AG10803 (cell line): ENCODE measurements around the gene CYP4F3.

Experiments used
- DNase-seq: peaks from one replicate; pipeline ENCODE4 v3.0.0; 2010; ENCODE audit warnings: low read depth
- H3K4me3 ChIP-seq: 2 replicates; pipeline ENCODE4 v1.5.1; 2011; ENCODE audit warnings: mild to moderate bottlenecking, low read length, control low read depth
- TF ChIP-seq, protein P1 (sequence below): conservative IDR thresholded peaks from 2 replicates; pipeline ENCODE4 v1.5.1; 2011; ENCODE audit warnings: mild to moderate bottlenecking, low read length, control low read depth, inconsistent platforms

CYP4F3 gene

GRCh38 chr19:15613338-15613737 lies 27.4 kb upstream of the CYP4F3 start:
- H3K4me3 ChIP-seq, result no peak overlapping the region
- no peak for DNase-seq
- TF ChIP-seq, protein P1, sequence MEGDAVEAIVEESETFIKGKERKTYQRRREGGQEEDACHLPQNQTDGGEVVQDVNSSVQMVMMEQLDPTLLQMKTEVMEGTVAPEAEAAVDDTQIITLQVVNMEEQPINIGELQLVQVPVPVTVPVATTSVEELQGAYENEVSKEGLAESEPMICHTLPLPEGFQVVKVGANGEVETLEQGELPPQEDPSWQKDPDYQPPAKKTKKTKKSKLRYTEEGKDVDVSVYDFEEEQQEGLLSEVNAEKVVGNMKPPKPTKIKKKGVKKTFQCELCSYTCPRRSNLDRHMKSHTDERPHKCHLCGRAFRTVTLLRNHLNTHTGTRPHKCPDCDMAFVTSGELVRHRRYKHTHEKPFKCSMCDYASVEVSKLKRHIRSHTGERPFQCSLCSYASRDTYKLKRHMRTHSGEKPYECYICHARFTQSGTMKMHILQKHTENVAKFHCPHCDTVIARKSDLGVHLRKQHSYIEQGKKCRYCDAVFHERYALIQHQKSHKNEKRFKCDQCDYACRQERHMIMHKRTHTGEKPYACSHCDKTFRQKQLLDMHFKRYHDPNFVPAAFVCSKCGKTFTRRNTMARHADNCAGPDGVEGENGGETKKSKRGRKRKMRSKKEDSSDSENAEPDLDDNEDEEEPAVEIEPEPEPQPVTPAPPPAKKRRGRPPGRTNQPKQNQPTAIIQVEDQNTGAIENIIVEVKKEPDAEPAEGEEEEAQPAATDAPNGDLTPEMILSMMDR, result no peak

GRCh38 chr19:15614507-15615379 lies 26.0 kb upstream of the CYP4F3 start, which contains the start of gene CYP4F8:
CYP4F8 (plus strand) TSS chr19:15615218; CDS start chr19:15615617, 399 bp downstream.
- no peak for DNase-seq
- no peak within 1 kb of the TSS for H3K4me3 ChIP-seq
- TF ChIP-seq, protein P1, result no peak

DNA sequence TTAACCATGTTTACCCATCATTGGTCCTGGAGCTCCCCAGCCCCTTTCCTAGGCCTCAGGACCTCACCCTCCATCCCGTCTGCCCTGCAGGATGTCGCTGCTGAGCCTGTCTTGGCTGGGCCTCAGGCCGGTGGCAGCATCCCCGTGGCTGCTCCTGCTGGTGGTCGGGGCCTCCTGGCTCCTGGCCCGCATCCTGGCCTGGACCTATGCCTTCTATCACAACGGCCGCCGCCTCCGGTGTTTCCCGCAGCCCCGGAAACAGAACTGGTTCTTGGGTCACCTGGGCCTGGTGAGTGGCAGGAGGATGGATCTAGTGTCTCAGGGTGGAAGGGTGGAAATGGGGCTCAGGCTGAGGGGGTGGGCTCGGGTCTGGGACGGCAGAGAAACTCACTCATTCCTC lies 25.2 kb upstream of the CYP4F3 start:
- TF ChIP-seq, protein P1, result no peak
- H3K4me3 ChIP-seq, result no peak overlapping the region
- no peak for DNase-seq

- TF ChIP-seq, protein P1, result no peak
- no peak for DNase-seq
- H3K4me3 ChIP-seq, result no peak overlapping the region
Observed at GRCh38 chr19:15616183-15616582, 24.5 kb upstream of the CYP4F3 start.

GRCh38 chr19:15616627-15617270 lies 23.9 kb upstream of the CYP4F3 start:
- DNase-seq, result no peak
- H3K4me3 ChIP-seq, result no peak overlapping the region
- TF ChIP-seq, protein P1, result no peak

DNA sequence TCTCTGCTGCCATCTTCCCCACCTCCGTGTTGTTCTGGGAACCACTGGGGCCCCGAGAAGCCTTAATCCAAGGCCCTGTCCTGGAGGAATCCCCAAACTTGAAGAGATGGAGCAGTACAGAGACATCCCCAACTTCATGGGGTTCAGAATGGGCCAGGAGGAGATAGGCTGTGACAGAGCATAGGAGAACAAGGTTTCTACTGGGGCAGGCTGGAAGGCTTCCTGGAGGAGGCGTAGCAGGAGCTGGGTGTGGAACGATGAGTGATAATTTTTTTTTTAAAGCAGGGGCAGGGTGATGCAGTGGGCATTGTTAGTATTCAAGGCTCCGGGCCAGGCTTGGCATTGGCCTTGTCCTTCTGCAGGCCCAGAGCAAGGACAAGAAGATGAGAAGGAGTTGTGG lies 22.4 kb upstream of the CYP4F3 start:
- DNase-seq, result no peak
- no peak overlapping the region for H3K4me3 ChIP-seq
- TF ChIP-seq, protein P1, result no peak
